PFSK-1 (cell line): Measurements from ENCODE around the gene KCNK6.

Source experiments
- FOXP2 ChIP-seq: optimal IDR thresholded peaks from 2 replicates; pipeline ENCODE3; 2011; ENCODE audit warnings: borderline replicate concordance, control low read depth, inconsistent platforms; ENCODE audit not compliant: insufficient read depth; ENCODE audit errors: extremely low read length, extremely low read depth
- POLR2AphosphoS5 ChIP-seq: IDR thresholded peaks from 2 replicates; pipeline ENCODE4 v1.6.1; 2012; ENCODE audit warnings: low read depth, mild to moderate bottlenecking, control low read depth, low read length, moderate library complexity
- REST ChIP-seq, 2 experiments: IDR thresholded peaks; 2 replicates each; pipeline versions ENCODE4 v1.6.1 to v1.8.0; 2011 to 2012; ENCODE audit warnings: low read depth in 2 of 2, low read length in 2 of 2, control low read depth in 1 of 2, inconsistent platforms in 1 of 2, mild to moderate bottlenecking in 1 of 2, moderate library complexity in 1 of 2; ENCODE audit not compliant: insufficient read depth in 1 of 2
- SIN3A ChIP-seq: IDR thresholded peaks from 2 replicates; pipeline ENCODE4 v1.6.1; 2012; ENCODE audit warnings: mild to moderate bottlenecking, low read length, moderate library complexity, borderline replicate concordance; ENCODE audit not compliant: insufficient read depth
- TAF1 ChIP-seq: IDR thresholded peaks from 2 replicates; pipeline ENCODE4 v1.6.1; 2012; ENCODE audit warnings: low read length, control low read depth, borderline replicate concordance; ENCODE audit not compliant: insufficient read depth

Gene KCNK6

GRCh38 chr19:38304352-38304865, 15.2 kb upstream of the KCNK6 start:
- no peak for TF ChIP-seq TAF1
- no peak for TF ChIP-seq REST (IDR thresholded peaks at IDR 0.05; ENCODE audit: insufficient read depth in 1 of 2, low read depth in 2 of 2, low read length in 2 of 2)
- TF ChIP-seq POLR2AphosphoS5, result no peak
- no peak for TF ChIP-seq FOXP2
- no peak for TF ChIP-seq SIN3A

GRCh38 chr19:38304866-38305429, 14.7 kb upstream of the KCNK6 start:
- TF ChIP-seq FOXP2 (no peak), POLR2AphosphoS5 (no peak), REST (IDR thresholded peaks at IDR 0.05; ENCODE audit: insufficient read depth in 1 of 2, low read depth in 2 of 2, low read length in 2 of 2) (no peak), TAF1 (no peak), SIN3A (no peak)

GRCh38 chr19:38306236-38306635, 13.4 kb upstream of the KCNK6 start:
- TF ChIP-seq POLR2AphosphoS5 (no peak), FOXP2 (no peak), TAF1 (no peak), REST (IDR thresholded peaks at IDR 0.05; ENCODE audit: insufficient read depth in 1 of 2, low read depth in 2 of 2, low read length in 2 of 2) (no peak), SIN3A (no peak)

GRCh38 chr19:38307076-38307475, 12.6 kb upstream of the KCNK6 start:
- TF ChIP-seq SIN3A (no peak), REST (IDR thresholded peaks at IDR 0.05; ENCODE audit: insufficient read depth in 1 of 2, low read depth in 2 of 2, low read length in 2 of 2) (no peak)

- TF ChIP-seq SIN3A, result no peak
- no peak for TF ChIP-seq FOXP2
- no peak for TF ChIP-seq TAF1
- TF ChIP-seq POLR2AphosphoS5, result no peak
- no peak for TF ChIP-seq REST (IDR thresholded peaks at IDR 0.05; ENCODE audit: insufficient read depth in 1 of 2, low read depth in 2 of 2, low read length in 2 of 2)
Observed at GRCh38 chr19:38307597-38307996, 12.0 kb upstream of the KCNK6 start.
